Measurements from ENCODE around the gene FGGY. TPM values are rescaled to one million over a fixed set of nuclear protein-coding genes. Genes with fewer than 3 reads are reported as not detected.

FGGY gene
- total RNA-seq, 1 experiment from 2014 or later: 12.0 TPM

DNA sequence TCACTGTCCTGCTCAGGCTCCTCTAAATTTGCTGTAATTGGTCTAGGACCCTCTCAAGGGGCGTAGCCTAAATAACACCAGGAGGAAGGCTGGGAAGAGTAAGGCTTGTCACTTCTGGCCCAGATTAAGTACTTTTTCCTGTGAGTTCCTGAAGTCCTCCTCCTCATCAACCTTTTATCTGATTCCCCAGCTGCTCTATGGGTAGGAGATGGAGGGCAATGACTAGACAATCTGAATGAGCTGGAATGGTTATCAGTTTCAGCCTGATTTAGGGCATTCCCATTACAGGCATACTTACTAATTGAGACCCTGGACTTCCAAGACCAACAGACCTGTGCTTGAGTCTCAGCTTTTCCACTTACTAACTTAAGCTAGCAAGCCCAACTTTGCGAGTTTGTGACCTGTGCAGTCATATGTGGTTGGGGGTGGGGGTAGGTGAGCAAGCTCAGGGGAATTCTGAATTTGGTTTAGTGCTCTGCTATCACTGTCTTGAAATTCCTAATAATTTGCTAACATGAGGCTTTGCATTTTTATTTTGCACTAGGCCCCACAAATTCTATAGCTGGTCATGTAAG is 18.0 kb upstream of the FGGY start:
- Mint-ChIP-seq H3K36me3 (no peaks in the 10 kb centered on the region), H3K9me3 (0 out of 2 replicates have a peak, but pooled peaks cover 6% of the 10 kb centered on the region), H3K4me3 (no peak overlapping the region), H3K27ac (no peak overlapping the region), H3K27me3 (ENCODE audit: low read depth) (no peaks in the 10 kb centered on the region), H3K4me1 (peaks cover 4% of the 10 kb centered on the region; the same call in 1 of the 2 replicates)
- DNase-seq (ENCODE audit: low spot score) (no peak), ATAC-seq (no peak)
- CTCF ChIA-PET: no interaction called here
- POLR2A ChIA-PET: no interaction called here
- TF ChIP-seq, protein P1, sequence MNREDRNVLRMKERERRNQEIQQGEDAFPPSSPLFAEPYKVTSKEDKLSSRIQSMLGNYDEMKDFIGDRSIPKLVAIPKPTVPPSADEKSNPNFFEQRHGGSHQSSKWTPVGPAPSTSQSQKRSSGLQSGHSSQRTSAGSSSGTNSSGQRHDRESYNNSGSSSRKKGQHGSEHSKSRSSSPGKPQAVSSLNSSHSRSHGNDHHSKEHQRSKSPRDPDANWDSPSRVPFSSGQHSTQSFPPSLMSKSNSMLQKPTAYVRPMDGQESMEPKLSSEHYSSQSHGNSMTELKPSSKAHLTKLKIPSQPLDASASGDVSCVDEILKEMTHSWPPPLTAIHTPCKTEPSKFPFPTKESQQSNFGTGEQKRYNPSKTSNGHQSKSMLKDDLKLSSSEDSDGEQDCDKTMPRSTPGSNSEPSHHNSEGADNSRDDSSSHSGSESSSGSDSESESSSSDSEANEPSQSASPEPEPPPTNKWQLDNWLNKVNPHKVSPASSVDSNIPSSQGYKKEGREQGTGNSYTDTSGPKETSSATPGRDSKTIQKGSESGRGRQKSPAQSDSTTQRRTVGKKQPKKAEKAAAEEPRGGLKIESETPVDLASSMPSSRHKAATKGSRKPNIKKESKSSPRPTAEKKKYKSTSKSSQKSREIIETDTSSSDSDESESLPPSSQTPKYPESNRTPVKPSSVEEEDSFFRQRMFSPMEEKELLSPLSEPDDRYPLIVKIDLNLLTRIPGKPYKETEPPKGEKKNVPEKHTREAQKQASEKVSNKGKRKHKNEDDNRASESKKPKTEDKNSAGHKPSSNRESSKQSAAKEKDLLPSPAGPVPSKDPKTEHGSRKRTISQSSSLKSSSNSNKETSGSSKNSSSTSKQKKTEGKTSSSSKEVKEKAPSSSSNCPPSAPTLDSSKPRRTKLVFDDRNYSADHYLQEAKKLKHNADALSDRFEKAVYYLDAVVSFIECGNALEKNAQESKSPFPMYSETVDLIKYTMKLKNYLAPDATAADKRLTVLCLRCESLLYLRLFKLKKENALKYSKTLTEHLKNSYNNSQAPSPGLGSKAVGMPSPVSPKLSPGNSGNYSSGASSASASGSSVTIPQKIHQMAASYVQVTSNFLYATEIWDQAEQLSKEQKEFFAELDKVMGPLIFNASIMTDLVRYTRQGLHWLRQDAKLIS (CRISPR knock-in tag; IDR thresholded peaks at IDR 0.05; ENCODE audit: borderline replicate concordance): no peak
- TF ChIP-seq PREB (CRISPR knock-in tag; IDR thresholded peaks at IDR 0.05; ENCODE audit: borderline replicate concordance) (no peak), CBFB (CRISPR knock-in tag; IDR thresholded peaks at IDR 0.05; ENCODE audit: low read depth) (no peak), TP53 (CRISPR knock-in tag; IDR thresholded peaks at IDR 0.05) (no peak)

GRCh38 chr1:59279645-59280044 is 17.2 kb upstream of the FGGY start:
- ChIA-PET POLR2A (no interaction called here), CTCF (interaction anchor here (1.2 kb wide), 1 partner anchor 11 kb away, joined by 3 read pairs; no protein-coding TSS in a partner anchor)
- ATAC-seq: no peak
- Mint-ChIP-seq H3K27me3 (ENCODE audit: low read depth) (no peaks in the 10 kb centered on the region), H3K36me3 (no peaks in the 10 kb centered on the region), H3K4me1 (peaks cover 4% of the 10 kb centered on the region; the same call in 1 of the 2 replicates), H3K27ac (no peak overlapping the region), H3K9me3 (0 out of 2 replicates have a peak, but pooled peaks cover 6% of the 10 kb centered on the region), H3K4me3 (no peak overlapping the region)
- no peak for DNase-seq (ENCODE audit: low spot score)
- TF ChIP-seq STAT6 (CRISPR knock-in tag; conservative IDR thresholded peaks at IDR 0.05; ENCODE audit: low read depth) (no peak), ZNF416 (CRISPR knock-in tag; IDR thresholded peaks at IDR 0.05) (no peak), ZNF512 (CRISPR knock-in tag; IDR thresholded peaks at IDR 0.05; ENCODE audit: borderline replicate concordance) (no peak), RELA (CRISPR knock-in tag; IDR thresholded peaks at IDR 0.05; ENCODE audit: borderline replicate concordance) (no peak), CREB1 (CRISPR knock-in tag; IDR thresholded peaks at IDR 0.05) (no peak), NFYB (CRISPR knock-in tag; conservative IDR thresholded peaks at IDR 0.05; ENCODE audit: low read depth) (no peak), ZNF138 (CRISPR knock-in tag; conservative IDR thresholded peaks at IDR 0.05) (no peak), JAZF1 (CRISPR knock-in tag; IDR thresholded peaks at IDR 0.05) (no peak), RORB (CRISPR knock-in tag; IDR thresholded peaks at IDR 0.05) (no peak), CREM (CRISPR knock-in tag; IDR thresholded peaks at IDR 0.05) (no peak), NFE2L1 (CRISPR knock-in tag; IDR thresholded peaks at IDR 0.05) (no peak), TEAD4 (CRISPR knock-in tag; IDR thresholded peaks at IDR 0.05) (no peak)
- TF ChIP-seq, protein P2, sequence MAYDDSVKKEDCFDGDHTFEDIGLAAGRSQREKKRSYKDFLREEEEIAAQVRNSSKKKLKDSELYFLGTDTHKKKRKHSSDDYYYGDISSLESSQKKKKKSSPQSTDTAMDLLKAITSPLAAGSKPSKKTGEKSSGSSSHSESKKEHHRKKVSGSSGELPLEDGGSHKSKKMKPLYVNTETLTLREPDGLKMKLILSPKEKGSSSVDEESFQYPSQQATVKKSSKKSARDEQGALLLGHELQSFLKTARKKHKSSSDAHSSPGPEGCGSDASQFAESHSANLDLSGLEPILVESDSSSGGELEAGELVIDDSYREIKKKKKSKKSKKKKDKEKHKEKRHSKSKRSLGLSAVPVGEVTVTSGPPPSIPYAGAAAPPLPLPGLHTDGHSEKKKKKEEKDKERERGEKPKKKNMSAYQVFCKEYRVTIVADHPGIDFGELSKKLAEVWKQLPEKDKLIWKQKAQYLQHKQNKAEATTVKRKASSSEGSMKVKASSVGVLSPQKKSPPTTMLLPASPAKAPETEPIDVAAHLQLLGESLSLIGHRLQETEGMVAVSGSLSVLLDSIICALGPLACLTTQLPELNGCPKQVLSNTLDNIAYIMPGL (CRISPR knock-in tag; IDR thresholded peaks at IDR 0.05): no peak
- TF ChIP-seq, protein P3, sequence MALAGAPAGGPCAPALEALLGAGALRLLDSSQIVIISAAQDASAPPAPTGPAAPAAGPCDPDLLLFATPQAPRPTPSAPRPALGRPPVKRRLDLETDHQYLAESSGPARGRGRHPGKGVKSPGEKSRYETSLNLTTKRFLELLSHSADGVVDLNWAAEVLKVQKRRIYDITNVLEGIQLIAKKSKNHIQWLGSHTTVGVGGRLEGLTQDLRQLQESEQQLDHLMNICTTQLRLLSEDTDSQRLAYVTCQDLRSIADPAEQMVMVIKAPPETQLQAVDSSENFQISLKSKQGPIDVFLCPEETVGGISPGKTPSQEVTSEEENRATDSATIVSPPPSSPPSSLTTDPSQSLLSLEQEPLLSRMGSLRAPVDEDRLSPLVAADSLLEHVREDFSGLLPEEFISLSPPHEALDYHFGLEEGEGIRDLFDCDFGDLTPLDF (CRISPR knock-in tag; IDR thresholded peaks at IDR 0.05): no peak

Data from WTC11 (cell line).